NK-92 (cell line): ENCODE data around the gene DCC.

ENCODE experiments used
- DNase-seq: peaks from one replicate; lab custom pipeline; 2025; ENCODE audit not compliant: unreplicated experiment; lab: John Stamatoyannopoulos, UW

Gene DCC, protein sequence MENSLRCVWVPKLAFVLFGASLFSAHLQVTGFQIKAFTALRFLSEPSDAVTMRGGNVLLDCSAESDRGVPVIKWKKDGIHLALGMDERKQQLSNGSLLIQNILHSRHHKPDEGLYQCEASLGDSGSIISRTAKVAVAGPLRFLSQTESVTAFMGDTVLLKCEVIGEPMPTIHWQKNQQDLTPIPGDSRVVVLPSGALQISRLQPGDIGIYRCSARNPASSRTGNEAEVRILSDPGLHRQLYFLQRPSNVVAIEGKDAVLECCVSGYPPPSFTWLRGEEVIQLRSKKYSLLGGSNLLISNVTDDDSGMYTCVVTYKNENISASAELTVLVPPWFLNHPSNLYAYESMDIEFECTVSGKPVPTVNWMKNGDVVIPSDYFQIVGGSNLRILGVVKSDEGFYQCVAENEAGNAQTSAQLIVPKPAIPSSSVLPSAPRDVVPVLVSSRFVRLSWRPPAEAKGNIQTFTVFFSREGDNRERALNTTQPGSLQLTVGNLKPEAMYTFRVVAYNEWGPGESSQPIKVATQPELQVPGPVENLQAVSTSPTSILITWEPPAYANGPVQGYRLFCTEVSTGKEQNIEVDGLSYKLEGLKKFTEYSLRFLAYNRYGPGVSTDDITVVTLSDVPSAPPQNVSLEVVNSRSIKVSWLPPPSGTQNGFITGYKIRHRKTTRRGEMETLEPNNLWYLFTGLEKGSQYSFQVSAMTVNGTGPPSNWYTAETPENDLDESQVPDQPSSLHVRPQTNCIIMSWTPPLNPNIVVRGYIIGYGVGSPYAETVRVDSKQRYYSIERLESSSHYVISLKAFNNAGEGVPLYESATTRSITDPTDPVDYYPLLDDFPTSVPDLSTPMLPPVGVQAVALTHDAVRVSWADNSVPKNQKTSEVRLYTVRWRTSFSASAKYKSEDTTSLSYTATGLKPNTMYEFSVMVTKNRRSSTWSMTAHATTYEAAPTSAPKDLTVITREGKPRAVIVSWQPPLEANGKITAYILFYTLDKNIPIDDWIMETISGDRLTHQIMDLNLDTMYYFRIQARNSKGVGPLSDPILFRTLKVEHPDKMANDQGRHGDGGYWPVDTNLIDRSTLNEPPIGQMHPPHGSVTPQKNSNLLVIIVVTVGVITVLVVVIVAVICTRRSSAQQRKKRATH (N-terminal part only)

DNA sequence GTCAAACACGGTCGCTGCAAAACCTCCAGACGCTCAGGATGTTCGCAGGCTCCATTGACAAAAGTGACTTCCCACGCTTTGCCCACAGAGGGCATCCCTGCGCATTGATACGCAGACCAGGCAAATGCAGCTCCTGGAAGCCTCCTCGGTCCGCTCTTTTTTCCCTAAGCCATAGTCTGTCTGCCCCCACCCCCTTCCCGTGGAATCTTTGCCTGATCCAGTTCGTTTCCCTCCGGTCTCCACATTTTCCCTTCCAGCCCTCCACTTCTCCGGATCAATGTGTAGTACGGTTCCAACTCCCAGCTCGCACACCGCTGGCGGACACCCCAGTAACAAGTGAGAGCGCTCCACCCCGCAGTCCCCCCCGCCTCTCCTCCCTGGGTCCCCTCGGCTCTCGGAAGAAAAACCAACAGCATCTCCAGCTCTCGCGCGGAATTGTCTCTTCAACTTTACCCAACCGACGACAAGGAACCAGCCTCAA lies at the start of gene DCC:
DCC (plus strand) TSS at position 307 of the 481 bp plus-strand sequence. CDS start 591 bp downstream, outside the sequence.
- DNase-seq: no peak

DNA sequence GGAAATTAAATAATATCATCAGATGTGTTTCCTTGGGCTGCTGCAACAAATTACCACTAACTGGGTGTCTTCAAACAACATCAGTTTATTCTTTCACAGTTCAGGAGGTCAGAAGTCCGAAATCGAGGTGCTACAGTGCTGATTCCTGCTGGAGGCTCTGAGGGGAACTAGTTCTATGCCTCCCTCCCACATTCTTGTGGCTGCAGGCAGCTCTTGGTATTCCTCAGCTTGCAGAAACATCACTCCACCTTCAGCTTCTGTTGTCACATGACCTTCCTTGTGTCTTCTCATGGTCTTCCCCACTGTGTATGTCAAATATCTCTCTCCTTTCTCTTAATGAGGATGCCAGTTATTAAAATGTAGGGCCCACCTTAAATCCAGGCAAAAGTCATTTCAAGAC lies 29.3 kb upstream of the DCC start:
- no peak for DNase-seq

DNA sequence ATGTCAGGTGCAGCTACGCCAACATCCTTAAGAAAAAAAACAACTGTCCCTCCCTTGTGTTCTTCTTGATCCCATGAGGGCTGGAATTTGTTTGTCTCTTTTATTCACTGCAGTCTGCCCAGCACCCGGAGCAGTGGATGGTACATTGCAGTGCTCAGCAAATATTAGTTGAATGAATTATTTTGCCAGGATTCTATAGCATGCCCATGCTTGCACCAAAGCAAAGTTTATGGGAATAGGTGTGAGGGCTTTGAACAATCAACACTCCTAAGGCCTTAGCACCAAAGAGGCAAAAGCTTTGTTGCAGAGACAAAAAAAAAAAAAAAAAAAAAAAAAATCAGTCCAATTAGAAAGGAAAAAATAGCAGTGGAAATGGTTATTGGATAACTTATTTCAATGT lies 28.7 kb upstream of the DCC start:
- no peak for DNase-seq

DNA sequence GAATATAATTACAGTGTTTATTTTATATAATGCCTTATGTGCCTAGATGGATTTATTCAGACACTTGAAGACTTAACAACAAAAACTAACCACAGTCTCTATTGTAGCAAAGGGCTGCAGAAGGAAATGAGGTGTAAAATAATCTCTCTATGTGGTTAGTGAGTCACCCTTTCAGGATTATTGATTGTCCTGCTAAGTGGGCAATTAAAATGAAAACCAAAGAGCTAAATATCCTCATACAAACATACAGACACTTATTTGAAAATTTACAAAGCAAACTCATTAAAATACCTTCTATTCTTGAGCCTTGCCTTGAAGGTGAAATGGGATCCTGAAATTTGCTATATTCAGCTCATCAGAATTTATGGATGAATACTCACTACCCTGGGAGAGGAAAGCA lies 27.7 kb upstream of the DCC start:
- no peak for DNase-seq

DNA sequence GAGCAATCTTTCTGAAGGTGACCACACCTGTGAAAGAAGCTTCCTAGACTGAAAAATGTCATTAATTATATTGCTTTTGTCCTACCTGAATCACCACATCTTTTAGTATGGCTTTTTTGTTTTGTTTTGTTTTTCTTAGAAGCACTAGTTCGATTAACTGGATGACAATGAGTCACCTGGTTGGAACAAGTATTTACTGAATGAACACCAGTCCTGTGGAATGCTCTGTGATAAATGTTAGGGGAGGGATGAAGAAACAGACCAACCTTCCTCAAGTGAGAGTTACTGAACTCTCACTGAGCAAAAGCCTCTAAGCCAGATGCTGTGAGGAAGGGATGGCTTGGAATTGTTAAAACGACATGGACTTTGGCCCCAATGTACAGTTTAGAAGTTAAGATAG lies 26.8 kb upstream of the DCC start:
- no peak for DNase-seq

DNA sequence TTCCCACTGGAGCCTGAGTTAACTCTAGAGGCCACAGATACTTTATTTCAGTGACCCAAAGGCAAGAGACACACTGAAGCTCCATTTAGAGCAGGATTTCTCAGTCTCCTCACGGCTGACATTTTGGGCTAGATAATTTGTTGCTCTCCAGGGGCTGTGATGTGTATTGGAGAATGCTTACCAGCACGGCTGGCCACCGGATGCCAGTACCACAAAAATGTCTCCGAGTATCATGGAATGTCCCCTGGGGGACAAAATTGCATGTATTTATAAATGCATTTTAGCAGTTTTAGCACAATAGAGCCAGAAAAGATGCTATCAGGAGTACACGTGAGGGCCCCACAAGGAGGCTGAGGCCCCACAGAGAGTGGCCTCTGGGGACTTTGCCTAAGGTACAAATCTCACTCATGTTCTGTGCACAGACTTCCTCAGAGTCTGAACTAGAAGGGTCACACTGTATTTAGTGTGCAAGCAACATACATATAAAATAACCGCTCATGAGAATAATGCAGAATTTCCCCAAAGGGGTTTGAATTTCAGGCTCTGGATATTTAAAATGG lies 20.5 kb upstream of the DCC start:
- DNase-seq: no peak

DNA sequence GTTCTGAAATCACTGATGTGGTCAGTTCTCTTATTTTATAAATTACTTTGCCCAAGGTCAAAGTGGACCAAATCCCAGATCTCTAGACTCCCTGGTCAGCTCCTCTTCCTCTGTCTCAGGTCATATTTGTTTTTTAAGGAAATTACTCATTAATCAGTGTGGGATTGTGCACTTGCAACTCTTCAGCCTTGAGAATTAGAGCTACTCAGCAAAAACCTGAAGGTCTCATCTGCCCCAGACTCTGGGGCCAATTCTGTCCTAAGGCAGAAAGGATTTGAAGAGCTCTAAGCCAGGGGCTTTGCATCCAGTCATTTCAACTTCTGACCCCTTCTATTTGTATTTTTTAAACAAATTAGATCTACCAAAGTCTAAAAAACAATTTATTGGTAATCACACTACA lies 17.7 kb upstream of the DCC start:
- DNase-seq: no peak

DNA sequence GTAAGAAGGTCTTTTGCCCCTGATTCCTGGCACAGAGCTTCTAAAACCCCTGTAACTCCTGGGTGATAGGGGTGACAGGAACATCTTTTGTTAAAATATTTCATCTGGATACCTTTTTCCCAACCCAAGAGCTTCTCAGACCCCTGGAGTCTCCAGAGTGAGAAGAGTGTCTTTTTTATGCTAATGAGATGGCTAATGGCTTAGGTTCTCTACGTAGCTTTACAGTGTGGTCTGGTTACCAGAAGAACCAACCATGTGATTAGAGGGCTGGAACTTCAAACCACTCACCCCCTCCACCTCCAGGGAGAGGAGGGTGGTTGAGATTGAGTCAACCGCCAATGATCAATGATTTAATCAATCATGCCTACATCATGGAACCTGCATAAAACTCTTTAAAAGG lies 16.2 kb upstream of the DCC start:
- no peak for DNase-seq

DNA sequence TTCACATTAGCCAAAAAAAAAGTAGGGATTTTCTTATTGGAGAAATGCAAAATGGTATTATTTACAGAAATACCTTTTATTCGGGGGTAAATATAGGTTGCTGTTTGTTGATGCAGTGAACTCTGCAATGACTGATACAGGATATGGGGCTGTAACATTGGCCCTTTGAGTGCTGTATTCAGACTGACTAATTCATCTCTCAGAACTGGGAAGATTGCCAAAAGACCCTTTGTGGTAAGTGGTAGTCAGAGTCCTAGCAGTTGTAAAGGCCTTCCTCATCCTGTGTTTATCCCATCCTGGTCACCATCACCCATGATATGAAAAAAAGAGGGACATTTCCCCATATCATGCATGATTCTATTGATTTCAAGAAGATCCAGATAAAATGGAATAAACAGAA lies 14.0 kb upstream of the DCC start:
- DNase-seq: no peak

DNA sequence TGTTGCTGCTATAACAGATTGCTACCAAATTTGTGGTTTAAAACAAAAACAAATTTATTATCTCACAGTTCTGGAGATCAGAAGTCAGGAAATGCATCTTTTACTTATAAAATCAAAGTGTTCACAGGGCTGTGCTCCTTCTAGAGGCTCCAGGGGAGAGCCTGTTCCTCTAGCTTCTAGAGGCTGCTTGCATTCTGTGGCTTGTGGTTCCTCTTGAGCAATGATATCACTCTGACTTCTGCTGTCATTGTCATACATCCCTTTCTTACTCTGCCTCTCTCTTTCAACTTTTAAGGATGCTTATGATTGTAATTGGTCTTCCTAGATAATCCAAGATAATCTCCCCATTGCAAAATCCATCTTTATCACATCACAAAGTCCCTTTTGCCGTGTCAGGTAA lies 6.1 kb upstream of the DCC start:
- DNase-seq: no peak

DNA sequence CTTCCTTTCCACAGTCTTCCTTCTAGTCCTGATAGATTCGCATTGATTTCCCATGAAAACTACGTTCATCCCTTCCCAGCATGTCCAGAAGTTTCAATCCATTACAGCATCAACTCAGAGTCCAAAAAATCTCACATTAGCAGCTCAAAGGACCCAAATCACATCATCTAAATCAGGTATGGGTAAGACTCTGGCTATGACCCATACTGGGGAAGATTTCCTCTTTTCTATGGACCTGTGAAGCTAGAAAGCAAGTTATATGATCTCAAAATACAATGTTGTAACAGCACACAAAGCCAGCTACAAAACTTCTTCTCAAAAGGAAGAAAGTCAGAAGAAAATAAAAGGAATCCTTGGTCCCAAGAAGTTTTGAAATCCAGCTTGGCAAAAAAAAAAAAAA lies 5.7 kb upstream of the DCC start:
- DNase-seq: no peak

DNA sequence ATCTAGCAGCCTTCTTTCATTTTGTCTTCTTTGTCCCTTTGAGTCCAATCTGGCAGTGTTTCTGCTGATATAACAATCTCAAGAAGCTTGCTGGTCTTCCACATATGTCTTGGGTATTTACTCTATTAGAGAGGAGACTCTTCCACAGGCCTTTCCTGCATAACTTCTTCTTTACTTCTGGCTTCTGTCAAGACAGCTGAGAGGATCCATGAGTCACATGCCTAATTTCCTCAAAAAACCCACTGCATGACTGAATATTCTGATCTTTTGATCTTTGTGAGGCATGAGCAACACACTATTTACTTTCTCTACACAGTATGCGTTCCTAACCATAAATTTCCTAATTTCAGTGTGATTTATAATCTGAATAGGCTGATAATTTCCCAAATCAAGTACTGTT lies 5.1 kb upstream of the DCC start:
- no peak for DNase-seq

DNA sequence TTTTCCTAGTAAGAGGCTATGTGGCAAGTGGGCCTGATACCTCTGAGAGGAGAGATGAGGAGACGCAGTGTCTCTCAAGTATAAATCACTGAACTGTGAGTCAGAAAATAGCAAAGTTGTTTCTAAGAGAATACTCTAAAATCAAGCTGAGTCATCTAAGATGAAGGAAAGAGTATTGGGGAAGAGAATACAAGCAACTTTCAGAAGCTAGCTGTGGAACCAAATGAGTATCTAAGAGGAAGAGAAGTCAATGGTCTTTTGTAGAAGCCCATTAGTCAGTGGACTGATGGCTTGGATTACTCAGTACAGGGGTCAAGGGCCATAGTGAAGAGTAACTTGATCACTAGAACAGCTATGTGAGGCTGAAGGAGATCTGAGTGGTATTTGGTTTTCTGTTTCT lies 2.7 kb upstream of the DCC start:
- no peak for DNase-seq

DNA sequence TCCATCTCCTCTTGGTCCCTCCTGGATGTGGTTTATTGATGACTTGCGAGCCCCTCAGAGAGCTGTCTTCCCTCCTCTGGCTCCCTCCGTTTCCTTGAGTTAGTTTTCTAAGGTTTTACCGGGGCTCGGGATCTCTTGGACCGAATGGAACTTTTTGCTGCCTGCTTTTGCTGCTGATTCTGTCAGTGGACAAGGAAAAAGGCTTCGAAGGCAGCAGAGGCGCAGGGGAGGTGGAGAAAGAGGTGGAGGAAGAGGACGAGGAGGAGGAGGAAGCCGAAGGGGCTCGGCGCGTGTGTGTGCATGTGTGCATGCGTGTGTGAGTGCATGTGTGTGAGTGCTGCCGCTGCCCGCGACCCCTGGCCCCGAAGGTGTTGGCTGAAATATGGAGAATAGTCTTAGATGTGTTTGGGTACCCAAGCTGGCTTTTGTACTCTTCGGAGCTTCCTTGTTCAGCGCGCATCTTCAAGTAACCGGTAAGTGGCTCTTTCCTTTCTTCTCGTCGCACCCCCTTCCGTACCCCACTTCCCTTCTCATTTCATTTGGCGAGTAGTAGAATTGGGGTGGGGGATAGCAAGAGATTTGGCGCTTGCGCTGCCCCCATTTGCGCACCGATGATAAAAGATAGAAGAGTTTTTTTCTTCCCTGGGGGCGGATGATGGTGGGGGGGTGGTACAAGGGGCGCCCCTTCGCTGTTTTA lies 557 bp downstream of the DCC start:
- no peak for DNase-seq

DNA sequence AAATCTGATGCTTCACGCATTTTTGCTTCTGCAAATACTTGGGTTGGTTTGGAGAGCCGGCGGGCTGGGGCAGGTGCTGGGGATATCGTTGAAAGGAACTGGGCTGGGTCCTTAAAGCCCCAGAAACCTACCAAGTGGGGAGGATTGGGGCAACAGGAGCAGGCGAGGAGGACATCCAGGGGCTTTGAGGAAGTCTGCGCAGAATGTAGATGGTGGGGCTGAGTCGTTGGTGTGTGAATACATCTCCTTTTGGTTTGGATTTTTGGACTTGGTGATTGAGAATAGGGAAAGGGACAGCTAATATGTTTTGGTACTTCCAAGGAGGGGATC lies 1.1 kb downstream of the DCC start:
- DNase-seq: no peak

DNA sequence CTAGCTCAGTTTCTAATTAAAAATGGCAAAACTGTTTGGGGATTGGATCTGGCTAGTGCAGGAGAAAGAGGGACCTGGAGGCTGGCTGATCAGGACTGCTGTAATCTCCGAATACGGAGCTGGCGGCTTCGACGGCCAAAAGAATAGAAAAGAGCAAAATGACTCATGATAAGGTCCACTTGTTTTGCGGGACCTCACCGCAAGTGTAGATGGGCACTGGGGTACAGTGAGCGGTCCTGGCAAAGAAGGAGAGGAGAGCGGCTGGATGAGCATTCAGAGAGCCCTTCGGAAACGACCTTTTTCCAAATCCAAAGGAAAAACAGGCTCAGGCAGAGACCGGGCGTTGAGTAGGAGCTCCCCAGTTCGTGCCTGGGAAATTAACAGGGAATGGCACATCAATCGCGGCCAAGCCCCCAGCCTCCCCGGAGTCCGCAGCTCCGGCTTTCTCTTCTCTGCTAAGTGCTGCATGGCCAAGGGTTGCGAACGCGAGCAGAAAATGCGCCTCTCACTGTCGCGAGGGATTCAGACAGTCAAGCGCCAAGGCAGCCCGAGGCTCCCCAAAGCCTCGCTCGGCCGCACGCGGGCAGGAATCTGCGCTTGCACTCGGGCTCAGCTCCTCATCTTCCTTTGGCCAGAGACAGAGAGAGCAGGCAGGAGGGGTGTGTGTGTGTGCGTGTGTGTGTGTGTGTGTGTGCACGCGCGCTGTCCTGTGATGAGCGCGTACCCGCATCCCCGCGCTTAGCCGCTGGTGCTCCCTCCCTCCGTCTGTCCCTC lies 1.8 kb downstream of the DCC start:
- DNase-seq: no peak

DNA sequence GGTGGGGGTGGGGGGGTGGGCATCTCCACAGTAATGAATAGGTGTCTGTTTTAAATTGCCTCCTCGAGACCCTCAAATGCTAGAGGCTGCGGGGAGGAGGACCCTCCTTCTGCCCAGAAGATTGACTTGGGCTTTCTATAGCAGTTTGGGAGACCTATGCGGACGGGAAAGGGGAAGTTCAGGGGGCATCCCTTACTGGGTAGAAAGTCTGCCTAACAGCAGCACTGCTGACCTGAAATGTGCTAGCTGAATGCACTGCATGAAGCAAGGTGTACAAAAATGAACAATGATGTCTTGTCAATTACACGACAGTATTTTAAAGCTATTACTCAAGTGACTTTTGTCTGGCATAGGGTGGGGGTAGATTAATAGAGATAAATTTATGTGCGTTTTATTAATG lies 2.5 kb downstream of the DCC start:
- no peak for DNase-seq

DNA sequence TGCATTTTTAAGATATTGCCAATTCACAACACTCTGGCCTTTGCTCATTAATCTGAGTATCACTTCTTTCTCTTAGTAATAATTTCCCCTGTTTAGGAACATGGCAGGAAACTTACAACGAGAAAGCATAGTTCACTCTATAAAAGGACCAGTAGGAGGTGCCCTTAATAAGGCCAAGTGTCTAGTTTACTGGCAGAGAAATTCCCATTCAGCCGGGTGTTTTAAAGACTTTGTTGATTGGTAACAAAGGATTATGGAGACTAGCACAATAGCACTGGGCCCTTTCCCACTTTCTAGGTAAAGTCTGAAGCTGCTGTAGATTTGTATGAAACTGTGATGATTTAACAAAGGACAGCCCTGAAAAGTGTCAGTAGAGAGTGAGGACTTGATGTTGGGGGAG lies 3.1 kb downstream of the DCC start:
- no peak for DNase-seq

DNA sequence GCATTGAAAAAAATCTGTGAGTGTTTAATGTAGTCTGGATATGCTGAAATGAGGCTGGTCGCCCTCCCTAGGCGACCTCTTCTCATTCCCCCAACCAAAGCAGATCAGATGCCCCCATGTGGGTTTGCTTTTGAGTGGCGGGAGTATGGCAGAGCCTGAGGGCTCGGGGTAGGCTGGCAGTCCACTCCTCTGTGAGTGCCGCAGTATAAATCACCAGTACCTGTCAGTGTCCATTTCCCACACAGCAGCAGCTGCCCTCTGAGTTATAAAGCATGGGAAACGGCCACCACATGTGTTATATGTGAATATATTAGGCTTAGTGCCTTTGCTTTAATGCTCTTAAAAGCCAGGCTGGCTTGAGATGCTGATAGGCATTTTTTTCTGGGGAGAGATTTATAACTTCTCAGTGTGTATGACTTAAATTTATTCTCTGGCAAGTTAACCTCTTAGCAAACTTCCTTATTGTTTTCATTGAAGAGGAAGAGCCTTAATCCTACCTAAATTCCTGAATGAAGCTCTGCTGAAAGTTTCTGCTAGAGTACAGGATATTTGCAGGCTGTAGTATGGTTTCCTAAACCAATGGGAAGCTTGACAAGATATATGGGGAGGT lies 3.8 kb downstream of the DCC start:
- DNase-seq: no peak

DNA sequence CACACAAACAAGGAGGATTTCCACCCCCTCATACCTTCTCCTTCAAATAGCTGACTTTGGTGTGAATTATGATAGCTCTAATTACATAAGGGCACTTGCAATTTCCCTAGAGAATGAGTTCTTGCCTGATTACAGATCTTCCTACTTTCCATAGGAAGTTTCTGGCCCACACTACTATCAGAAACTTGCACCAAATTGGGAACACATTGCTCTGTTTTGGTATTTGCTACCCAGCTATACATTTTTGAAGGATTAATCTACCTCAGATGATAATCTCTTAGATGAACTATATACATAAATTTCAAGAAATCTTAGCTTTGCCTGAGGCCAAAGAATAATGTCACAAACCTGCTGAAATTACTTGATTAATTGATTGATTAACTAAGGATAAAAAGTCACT lies 4.9 kb downstream of the DCC start:
- DNase-seq: no peak
